Effector CD8-positive, alpha-beta T cell (primary cell): ENCODE data around the gene FFAR4.

ENCODE experiments used
- DNase-seq: peaks from one replicate; lab custom pipeline; 2025; lab: John Stamatoyannopoulos, UW

The FFAR4 gene

DNA sequence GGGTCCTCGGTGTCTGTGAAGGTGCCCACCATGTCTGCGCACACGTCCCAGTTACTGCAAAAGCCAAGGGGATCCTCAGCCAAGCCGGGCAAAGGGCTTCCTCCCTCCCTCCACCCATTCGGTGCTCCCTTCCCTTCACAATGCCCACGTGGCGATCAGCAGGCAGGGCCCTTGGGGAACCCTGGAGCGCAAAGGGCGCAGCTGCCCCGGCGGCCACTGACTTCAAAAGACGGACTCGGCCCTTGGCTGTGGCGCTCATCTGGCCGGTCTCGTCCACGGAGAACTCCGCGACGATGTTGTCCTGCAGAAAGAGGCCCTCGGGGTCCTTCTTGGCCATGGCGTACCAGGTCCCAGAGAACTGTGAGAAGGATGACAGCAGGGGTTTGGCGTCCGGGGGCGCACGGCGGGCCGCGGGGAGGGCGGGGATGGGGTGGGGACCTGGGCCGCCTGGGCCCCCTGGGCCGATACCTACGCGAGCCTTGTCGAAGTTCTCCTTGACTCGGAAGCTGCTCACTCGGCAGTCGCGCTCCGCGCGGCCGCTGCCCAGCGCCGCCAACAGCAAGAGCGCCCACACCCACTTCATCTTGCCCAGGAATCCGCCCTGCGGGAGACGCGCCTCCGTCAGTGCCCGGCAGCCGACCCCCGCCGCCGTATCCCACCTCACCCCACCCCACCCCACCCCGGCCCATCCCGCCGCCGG, 34.1 kb downstream of the FFAR4 start:
- no peak for DNase-seq

DNA sequence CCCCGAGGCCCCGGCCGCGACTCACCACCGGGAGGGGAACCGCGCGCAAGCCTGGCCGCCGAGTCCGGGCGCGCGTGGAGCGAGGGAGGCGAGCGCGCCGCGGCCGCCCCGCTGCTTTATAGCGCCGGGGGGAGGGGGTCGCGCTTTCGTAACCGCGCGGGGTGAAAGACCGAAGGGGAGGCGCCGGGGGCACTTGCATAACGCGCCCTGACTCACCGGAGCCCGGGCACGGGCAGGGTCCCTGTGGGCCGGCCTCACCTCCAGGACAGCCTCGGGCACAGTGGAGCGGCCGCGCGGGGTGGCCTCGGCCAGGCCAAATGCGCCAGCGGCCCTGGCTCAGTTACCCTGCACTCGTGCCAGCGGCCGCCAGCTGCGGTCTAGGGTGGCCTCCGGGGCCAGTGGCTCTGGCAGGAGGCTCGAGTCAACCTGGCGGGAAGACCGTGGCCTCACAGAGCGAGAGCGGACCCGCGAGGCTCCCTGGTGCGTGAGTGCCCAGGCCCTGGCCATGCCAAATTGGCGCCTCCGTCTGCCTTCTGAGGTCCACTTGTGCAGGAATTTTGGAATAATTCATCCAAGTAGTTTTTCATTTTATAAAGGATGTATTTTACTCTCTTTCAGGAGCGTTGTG, 34.8 kb downstream of the FFAR4 start, which contains the start of gene RBP4:
RBP4 (minus strand) TSS at position 90 of the 628 bp plus-strand sequence. CDS start 207 bp downstream, outside the sequence.
- no peak for DNase-seq

DNA sequence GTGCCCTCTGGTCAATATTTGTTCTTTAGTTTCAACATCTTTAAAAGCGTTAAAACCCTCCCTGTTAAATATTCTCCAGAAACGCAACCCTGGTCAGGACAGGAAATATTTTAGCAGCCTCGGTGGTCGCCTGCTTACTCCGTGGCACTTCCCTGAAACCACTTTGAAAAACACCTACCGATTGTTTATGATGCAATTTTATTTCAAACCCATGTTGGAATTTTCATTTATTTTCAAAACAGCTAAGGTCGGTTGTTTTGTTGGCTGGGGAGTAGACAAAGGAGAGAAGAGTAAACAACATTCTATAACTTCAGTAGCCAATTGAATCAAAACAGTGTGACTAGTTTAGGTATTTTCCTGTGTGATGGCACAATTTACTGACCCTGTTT, 35.3 kb downstream of the FFAR4 start:
- DNase-seq, result no peak

DNA sequence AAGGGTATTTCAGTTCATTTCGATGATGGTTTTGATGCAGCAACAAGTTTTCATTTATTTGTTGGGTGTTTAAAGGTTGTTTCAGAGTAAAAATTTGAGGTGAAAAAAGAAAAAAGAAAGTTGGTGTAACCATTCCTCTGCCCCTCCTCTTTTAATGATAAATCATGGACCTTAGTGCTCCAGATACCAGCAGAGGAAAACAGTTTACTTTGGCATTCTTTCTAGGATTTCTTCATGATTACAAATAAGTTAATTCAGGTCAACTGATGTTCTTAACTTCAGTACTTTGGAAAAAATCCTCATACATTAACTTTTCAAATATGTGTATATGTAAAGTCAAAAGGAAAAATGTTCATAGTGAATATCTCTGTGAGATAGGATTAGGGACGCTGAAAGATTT, 36.6 kb downstream of the FFAR4 start:
- no peak for DNase-seq

DNA sequence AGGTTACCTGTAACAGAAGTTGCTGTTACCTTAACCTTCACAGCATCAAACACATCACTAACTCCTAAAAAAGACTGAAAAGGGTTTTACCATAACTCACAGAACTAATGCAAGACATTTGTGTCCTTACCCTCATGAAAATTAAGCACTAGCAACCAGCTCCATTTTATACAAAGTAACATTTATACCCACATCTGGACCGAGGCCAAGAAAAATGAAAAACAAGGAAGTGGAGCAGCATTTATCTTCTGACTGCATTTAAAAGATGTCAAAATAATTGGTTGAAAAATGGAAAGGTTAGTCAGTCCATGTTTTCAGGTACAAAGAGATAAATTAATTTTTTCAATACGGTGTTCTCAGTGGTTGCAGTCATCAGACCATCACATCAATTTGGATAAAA, 37.7 kb downstream of the FFAR4 start:
- DNase-seq, result no peak

DNA sequence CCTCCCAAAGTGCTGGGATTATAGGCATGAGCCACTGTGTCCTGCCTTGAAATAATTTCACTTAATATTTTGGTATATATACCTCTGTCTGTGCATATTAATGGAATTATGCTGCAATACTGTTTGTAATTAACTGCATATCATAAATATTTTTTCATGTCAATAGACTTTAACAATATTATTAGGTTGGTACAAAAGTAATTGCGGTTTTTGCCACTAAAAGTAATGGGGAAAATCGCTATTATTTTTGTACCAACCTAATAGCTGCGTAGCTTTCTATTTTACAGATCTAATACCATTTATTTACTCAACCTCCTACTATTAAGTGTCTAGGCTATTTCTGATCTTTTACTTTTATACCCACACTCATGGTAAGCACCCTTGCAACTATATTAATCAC, 42.0 kb downstream of the FFAR4 start:
- no peak for DNase-seq

DNA sequence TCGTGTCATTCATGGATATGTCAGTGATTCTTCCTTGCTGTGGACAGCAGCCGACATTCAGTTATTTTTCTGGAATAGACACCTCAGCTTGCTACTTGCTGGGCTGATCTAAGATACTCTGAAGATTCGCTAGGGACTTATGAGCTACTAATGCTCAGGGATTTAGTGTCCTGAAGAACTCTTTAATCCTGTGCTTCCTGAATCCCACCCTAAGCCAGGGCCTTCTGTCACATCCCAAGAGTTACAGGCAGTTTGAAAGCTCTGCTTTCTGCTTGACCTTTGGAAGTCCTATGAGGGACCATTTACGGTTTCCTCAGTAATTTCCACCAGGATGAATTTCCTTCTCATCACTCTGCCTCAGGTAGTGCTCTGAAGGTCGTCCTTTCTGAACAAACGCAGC, 45.8 kb downstream of the FFAR4 start, which contains the start of gene PDE6C:
PDE6C (plus strand) TSS at position 227 of the 400 bp plus-strand sequence. CDS start 189 bp downstream, outside the sequence.
- no peak for DNase-seq

DNA sequence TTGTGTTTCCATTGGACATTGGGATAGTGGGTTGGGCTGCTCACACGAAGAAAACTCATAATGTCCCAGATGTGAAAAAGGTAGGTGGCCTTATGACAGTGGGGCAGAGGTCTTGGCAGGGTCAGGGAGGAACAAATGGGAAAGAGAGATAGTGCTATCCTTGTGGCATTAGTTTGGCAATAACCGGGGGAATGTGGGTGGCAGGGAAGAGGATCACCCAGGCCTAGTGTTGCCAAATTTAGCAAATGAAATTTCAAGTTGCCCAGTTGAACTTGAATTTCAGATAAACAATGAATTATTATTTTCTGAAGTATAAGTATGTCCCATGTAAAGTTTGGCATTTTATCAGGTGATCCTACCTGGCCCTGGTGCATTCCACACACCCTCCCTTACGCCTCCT, 46.7 kb downstream of the FFAR4 start:
- no peak for DNase-seq

DNA sequence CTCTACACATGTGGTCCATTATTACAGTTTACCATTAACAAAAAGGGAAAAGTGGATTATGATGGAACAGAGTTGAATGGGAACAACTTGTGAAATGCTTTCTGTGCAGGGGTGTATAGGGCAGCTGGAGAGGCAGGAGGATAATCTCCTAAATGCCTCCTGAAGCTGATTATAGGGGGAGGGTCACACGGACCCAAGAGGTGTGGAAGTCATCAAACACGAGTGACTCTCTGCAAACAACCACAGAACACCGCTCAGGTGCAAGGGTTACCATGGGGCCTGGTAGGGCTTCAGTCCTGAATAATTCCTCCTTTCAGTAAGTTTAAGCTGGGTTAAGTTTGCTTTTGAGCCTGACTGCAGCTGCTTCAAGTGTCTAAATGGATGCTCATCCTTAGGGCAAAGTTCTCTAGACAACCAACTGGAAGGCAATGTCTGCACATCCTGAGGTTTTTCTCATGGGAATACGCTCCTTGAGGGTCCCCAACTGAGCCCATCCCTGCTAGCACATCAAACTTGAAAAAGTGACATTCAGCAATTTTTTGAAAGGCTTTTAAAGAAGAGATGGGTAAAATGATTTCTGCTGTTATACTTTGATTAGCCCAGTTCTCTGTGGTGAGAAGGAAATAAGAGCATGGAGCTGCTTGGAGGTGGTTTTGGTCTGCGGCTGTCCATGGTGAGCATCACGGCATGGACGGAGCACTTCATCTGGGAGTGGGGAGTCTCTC, 47.8 kb downstream of the FFAR4 start:
- DNase-seq, result no peak

DNA sequence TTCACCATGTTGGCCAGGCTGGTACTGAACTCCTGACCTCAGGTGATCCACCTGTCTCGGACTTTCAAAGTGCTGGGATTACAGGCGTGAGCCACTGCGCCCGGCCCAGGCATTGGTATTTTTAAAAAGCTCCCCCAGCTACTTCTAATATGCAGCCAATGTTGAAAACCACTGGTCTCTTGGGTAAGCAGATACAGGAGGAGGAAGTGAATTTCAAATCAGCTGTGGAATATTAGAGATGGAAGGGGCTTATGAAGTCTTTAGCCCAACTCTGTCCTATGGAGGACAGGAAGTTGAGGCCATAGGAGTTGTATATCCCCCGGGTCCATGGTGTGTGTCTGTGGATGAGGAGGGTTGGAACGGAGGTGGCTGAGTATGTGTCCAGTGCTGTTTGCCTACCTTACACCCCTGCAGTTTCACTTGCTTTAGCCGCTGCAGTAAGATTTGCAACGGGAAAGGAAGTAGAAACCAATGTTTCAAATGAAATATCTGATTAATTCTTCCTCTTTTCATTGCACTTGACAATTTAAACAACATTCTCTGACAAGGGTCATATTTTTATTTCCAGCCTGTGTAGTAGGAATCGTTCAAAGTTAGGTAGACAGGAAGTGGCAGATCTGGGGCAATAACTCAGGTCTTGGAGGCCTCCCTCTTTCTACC, 49.2 kb downstream of the FFAR4 start:
- no peak for DNase-seq

DNA sequence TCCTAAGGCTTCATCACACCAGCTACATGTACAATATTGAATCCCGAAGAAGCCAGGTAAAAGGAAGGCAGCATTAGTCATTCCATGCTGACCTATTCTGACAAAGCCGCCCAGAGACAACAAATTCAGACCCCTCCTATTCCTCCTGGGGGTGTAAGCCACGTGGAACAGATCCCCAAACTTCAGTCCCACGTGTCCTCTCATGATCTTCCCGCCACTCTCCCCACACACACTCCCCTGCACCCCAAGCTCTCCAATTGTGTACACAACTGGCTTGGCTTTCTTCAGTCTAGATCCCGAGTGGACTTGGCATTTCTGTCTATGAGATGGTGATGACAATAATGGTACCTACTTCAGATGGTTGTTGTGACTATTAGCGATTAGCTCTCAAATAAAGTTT, 54.5 kb downstream of the FFAR4 start:
- DNase-seq, result no peak

DNA sequence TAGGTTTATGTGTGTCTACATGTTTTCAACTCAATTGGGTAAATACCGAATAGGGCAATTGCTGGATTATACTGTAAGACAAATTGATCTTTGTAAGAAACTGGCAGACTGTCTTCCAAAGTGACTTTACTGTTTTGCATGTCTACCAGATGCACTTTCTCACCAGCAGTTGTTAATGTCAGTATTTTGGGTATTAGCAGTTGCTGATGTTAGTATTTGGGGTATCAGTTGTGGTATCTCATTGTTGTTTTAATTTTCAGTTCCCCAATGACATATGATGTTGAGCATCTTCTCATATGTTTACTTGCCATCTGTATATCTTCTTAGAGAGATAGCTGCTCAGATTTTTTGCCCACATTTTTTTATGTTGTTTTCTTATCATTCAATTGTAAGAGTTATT, 56.5 kb downstream of the FFAR4 start:
- no peak for DNase-seq

DNA sequence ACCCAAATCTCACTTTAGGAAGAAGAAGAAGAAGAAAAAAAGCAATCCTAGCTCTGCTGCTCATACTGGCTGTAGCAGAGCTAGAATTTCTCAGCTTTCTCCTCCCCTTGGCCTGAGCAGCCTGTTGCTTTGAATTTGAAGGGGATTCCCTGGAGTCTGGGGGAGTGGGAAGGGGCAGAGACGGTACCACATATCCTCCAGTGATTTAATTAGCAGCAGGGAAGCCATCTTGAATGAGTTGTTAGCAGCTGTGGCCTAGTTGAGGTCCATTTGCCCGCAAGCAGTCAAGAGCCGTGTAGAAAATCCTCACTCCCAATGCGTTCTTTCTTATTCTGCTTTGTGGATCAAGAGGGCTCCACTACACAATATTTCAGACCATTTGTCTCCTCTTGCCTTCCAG, 62.4 kb downstream of the FFAR4 start:
- no peak for DNase-seq

DNA sequence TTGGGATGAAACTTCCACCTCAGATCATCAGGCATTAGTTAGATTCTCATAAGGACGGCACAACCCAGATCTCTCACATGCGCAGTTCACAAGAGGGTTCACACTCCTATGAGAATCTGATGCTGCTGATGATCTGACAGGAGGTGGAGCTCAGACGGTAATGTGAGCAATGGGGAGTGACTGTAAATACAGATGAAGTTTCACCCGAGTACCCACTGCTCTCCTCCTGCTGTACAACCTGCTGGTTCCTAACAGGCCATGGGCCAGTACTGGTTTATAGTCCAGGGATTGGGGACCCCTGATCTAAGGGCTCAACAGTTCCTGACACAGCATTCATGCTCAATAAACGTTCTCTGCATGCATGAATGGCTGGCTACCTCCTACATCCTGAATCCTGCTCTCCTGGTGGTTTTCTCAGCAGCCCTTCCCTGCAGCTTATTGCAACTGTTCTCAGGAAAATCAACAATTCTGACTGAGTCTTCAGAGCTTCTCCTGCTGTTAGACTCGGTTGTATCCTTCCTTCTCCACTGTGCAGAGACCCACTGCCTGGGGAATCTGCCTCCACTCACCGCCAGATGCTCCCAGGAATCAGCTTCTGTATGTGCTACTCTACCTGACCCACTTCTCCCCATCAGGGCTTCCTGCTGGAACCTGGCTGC, 63.3 kb downstream of the FFAR4 start:
- no peak for DNase-seq

DNA sequence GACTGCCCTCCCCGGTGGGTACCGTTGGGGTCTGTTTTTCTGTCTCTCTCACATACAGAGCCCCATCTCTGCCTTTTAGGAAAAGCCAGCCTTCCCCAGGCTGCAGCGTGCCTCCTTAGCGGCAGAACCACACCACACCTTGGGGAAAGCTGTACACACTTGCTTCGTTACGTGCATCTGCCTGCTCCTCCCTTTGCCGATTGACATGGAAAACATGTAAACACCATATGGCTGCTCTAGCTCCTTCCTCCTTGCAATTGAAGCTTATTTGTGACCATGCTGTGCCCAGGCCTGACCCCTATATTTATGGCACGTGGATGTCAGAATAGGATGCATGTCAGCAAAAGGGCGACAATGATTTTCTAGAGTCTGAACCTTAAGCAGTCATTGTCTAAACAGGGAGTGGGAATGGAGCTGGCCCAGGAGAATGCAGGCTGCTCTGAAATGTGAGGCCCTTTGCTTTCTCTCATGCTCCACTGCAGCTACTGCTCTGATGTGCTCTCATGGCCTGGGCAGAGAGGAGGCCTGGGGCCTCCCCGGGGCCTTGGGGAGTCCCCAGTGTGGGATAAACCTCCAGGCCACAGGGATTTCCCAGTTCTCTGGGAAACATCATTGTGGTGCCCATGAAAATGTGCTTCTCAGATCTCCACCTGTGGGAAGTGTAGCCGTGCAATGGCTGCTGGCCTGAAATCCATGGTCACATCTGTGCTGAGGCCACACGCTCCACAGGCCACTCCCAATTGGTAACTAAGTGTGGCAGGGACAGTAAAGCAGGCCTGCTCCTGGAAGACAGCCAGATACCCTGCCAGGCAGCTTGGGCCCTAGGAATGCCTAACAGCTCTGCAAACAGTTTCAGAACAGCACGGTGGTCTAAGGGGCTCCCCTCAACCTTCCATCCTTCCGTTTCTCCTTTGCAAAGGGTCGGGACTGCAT, 64.4 kb downstream of the FFAR4 start:
- no peak for DNase-seq
